Tibial nerve (tissue), 4 donors: ENCODE data around the gene PVALB. TPM values are rescaled to one million over a fixed set of nuclear protein-coding genes. Genes with fewer than 3 reads are reported as not detected.

Experiments
- DNase-seq, 2 donors: peaks; one replicate each; pipeline ENCODE4 v3.0.0-alpha.2; 2019; ENCODE audit warnings: low spot score in 2 of 2
- H3K27ac ChIP-seq, 4 donors: fragments of 200-600 bp; sonication (generic) in 3 of 4; one replicate each; pipeline ENCODE4 v1.5.1; 2017 to 2019; ENCODE audit warnings: mild to moderate bottlenecking in 1 of 4
- H3K27me3 ChIP-seq, 2 donors: fragments of 200-600 bp; sonication (generic) in 1 of 2; one replicate each; pipeline versions ENCODE4 v1.5.1 to v1.6.0; 2017 to 2019
- H3K36me3 ChIP-seq, 3 donors: fragments of 200-600 bp; sonication (generic); one replicate each; pipeline ENCODE4 v1.5.1; 2018 to 2019
- H3K4me1 ChIP-seq, 4 donors: fragments of 200-600 bp; sonication (generic) in 3 of 4; one replicate each; pipeline ENCODE4 v1.5.1; 2017 to 2019
- H3K4me3 ChIP-seq, 4 donors: fragments of 200-600 bp; sonication (generic) in 3 of 4; one replicate each; pipeline ENCODE4 v1.5.1; 2017 to 2019; ENCODE audit warnings: mild to moderate bottlenecking in 1 of 4, moderate library complexity in 1 of 4
- H3K9me3 ChIP-seq, 4 donors: fragments of 200-600 bp; sonication (generic) in 3 of 4; one replicate each; pipeline ENCODE4 v1.5.1; 2017 to 2019
- CTCF ChIP-seq, 5 experiments: fragments of 200-600 bp in 3 of 5; fragments of 450-650 bp in 2 of 5; sonication (generic) in 3 of 5; IDR thresholded peaks; one replicate each; pipeline ENCODE4 v1.5.1; 2016 to 2019; ENCODE audit warnings: antibody characterized with exemption in 5 of 5, mild to moderate bottlenecking in 3 of 5, moderate library complexity in 2 of 5
- EP300 ChIP-seq, 2 donors: sonication (generic); formaldehyde crosslinking; IDR thresholded peaks; one replicate each; pipeline ENCODE4 v1.6.1; 2017; ENCODE audit warnings: antibody characterized with exemption in 2 of 2, mild to moderate bottlenecking in 1 of 2
- POLR2A ChIP-seq, 2 donors: fragments of 450-650 bp; IDR thresholded peaks; one replicate each; pipeline ENCODE4 v1.6.1; 2017; ENCODE audit warnings: antibody characterized with exemption in 2 of 2, mild to moderate bottlenecking in 2 of 2, moderate library complexity in 2 of 2
- WGBS, 2 donors: methylation state at CpG; one replicate each; pipeline ENCODE4 v1.1.5; 2018; 5-methylcytosine and 5-hydroxymethylcytosine counted together
- total RNA-seq, 4 donors: library from RNA; depleted of rRNA; stranded (reverse); fragments of >200 nt; gene quantifications; one replicate each; pipeline ENCODE4 v1.1.0, GENCODE V29; 2016

The PVALB gene
- total RNA-seq, 4 donors from 2014 or later = not detected

GRCh38 chr22:36765943-36766450, 50.8 kb downstream of the PVALB start:
- 83 to 86% methylated on average over 11 of the region's 11 CpGs for WGBS, 2 donors
- no peak for DNase-seq
- Histone ChIP-seq H3K4me3 (no peak overlapping the region), H3K27ac (no peak overlapping the region), H3K4me1 (no peaks in the 10 kb centered on the region), H3K9me3 (no peaks in the 10 kb centered on the region), H3K27me3 (no peaks in the 10 kb centered on the region), H3K36me3 (peaks cover 0 to 72% (median 0%) of the 10 kb centered on the region in 3 donors)
- no peak for TF ChIP-seq CTCF (IDR thresholded peaks at IDR 0.05)
- TF ChIP-seq EP300 (IDR thresholded peaks at IDR 0.05) = no peak
- TF ChIP-seq POLR2A (IDR thresholded peaks at IDR 0.05) = no peak

GRCh38 chr22:36765131-36765942, 51.5 kb downstream of the PVALB start:
- no peaks in the 10 kb centered on the region for H3K4me1 ChIP-seq
- WGBS, 2 donors = 92% methylated on average over 17 of the region's 17 CpGs
- H3K27me3 ChIP-seq = no peaks in the 10 kb centered on the region
- H3K27ac ChIP-seq = no peak overlapping the region
- DNase-seq = no peak
- peaks cover 0 to 75% (median 0%) of the 10 kb centered on the region in 3 donors for H3K36me3 ChIP-seq
- no peaks in the 10 kb centered on the region for H3K9me3 ChIP-seq
- TF ChIP-seq EP300 (IDR thresholded peaks at IDR 0.05) (no peak), POLR2A (IDR thresholded peaks at IDR 0.05) (no peak), CTCF (IDR thresholded peaks at IDR 0.05) (no peak)
- no peak overlapping the region for H3K4me3 ChIP-seq

- no peak for TF ChIP-seq CTCF (IDR thresholded peaks at IDR 0.05)
- TF ChIP-seq POLR2A (IDR thresholded peaks at IDR 0.05) = no peak
- TF ChIP-seq EP300 (IDR thresholded peaks at IDR 0.05) = no peak
- DNase-seq = no peak
- WGBS, 2 donors = 92 to 94% methylated on average over 5 to 6 of the region's 6 CpGs
Measured at GRCh38 chr22:36764641-36765040, 52.2 kb downstream of the PVALB start.

GRCh38 chr22:36764060-36764459, 52.8 kb downstream of the PVALB start:
- TF ChIP-seq CTCF (IDR thresholded peaks at IDR 0.05) (no peak), EP300 (IDR thresholded peaks at IDR 0.05) (no peak), POLR2A (IDR thresholded peaks at IDR 0.05) (no peak)

More at GRCh38 chr22:36764641-36765040, 52.2 kb downstream of the PVALB start:
- H3K36me3 ChIP-seq = peaks cover 0 to 82% (median 0%) of the 10 kb centered on the region in 3 donors
- H3K27ac ChIP-seq = no peak overlapping the region
- H3K4me3 ChIP-seq = no peak overlapping the region
- no peaks in the 10 kb centered on the region for H3K4me1 ChIP-seq
- H3K27me3 ChIP-seq = no peaks in the 10 kb centered on the region
- H3K9me3 ChIP-seq = no peaks in the 10 kb centered on the region

GRCh38 chr22:36763576-36763975, 53.3 kb downstream of the PVALB start:
- Histone ChIP-seq H3K9me3 (no peaks in the 10 kb centered on the region), H3K27me3 (no peaks in the 10 kb centered on the region), H3K4me1 (no peaks in the 10 kb centered on the region), H3K4me3 (no peak overlapping the region), H3K27ac (no peak overlapping the region), H3K36me3 (peaks cover 0 to 91% (median 0%) of the 10 kb centered on the region in 3 donors)
- DNase-seq = no peak
- no peak for TF ChIP-seq CTCF (IDR thresholded peaks at IDR 0.05)
- no peak for TF ChIP-seq POLR2A (IDR thresholded peaks at IDR 0.05)
- TF ChIP-seq EP300 (IDR thresholded peaks at IDR 0.05) = no peak
- WGBS, 2 donors = 93 to 95% methylated on average over 8 of the region's 8 CpGs

More at GRCh38 chr22:36764060-36764459, 52.8 kb downstream of the PVALB start:
- H3K36me3 ChIP-seq = peaks cover 0 to 87% (median 0%) of the 10 kb centered on the region in 3 donors
- H3K4me1 ChIP-seq = no peaks in the 10 kb centered on the region
- no peaks in the 10 kb centered on the region for H3K9me3 ChIP-seq
- no peak overlapping the region for H3K27ac ChIP-seq
- no peak overlapping the region for H3K4me3 ChIP-seq
- WGBS, 2 donors = 75 to 82% methylated on average over 9 of the region's 9 CpGs
- DNase-seq = no peak
- no peaks in the 10 kb centered on the region for H3K27me3 ChIP-seq
